Mucosa of stomach (tissue), 1 donor: ENCODE measurements around the gene SHISA7.
A peak's percentile ranks its signal among the peaks of the same experiment; 100 is the strongest.

ENCODE experiments used
- H3K27me3 ChIP-seq: one replicate; pipeline ENCODE4 v1.7.0; 2013; ENCODE audit warnings: mild to moderate bottlenecking, low read length; ENCODE audit not compliant: control insufficient read depth, insufficient read depth
- H3K36me3 ChIP-seq: one replicate; pipeline ENCODE4 v1.7.0; 2013; ENCODE audit warnings: low read length; ENCODE audit not compliant: control insufficient read depth, insufficient read depth
- H3K4me1 ChIP-seq: one replicate; pipeline ENCODE4 v1.7.0; 2013; ENCODE audit warnings: mild to moderate bottlenecking, low read length; ENCODE audit not compliant: control insufficient read depth, insufficient read depth
- H3K4me3 ChIP-seq: one replicate; pipeline ENCODE4 v1.7.0; 2013; ENCODE audit warnings: low read length
- H3K9ac ChIP-seq: one replicate; pipeline ENCODE4 v1.7.0; 2013; ENCODE audit warnings: mild to moderate bottlenecking, low read length, moderate library complexity
- H3K9me3 ChIP-seq: one replicate; pipeline ENCODE4 v1.7.0; 2013; ENCODE audit warnings: mild to moderate bottlenecking, low read length, moderate library complexity; ENCODE audit not compliant: control insufficient read depth
- donor health status: Pancreatic carcinoma.

SHISA7 gene

GRCh38 chr19:55384920-55385723, 58.0 kb downstream of the SHISA7 start:
- Histone ChIP-seq H3K9ac (peak overlapping the region; percentile 74), H3K9me3 (no peaks in the 10 kb centered on the region), H3K4me1 (peaks cover 52% of the 10 kb centered on the region), H3K27me3 (no peaks in the 10 kb centered on the region), H3K36me3 (peaks cover 10% of the 10 kb centered on the region), H3K4me3 (peak overlapping the region; percentile 85)

- Histone ChIP-seq H3K4me1 (peaks cover 52% of the 10 kb centered on the region), H3K9ac (peak within 1 kb of the TSS; percentile 74), H3K36me3 (peaks cover 10% of the 10 kb centered on the region)
Measured at GRCh38 chr19:55384131-55384919, 58.8 kb downstream of the SHISA7 start, which contains the start of gene TMEM238. Gene TMEM238, minus strand, starts transcription at chr19:55384292. Its CDS starts 33 bp downstream, at chr19:55384259.

GRCh38 chr19:55383279-55384130, 59.6 kb downstream of the SHISA7 start:
- H3K9ac ChIP-seq: peak overlapping the region; percentile 61
- peaks cover 10% of the 10 kb centered on the region for H3K36me3 ChIP-seq
- H3K9me3 ChIP-seq: no peaks in the 10 kb centered on the region
- no peaks in the 10 kb centered on the region for H3K27me3 ChIP-seq
- peaks cover 46% of the 10 kb centered on the region for H3K4me1 ChIP-seq
- H3K4me3 ChIP-seq: peak overlapping the region; percentile 25

More at GRCh38 chr19:55384131-55384919, 58.8 kb downstream of the SHISA7 start, which contains the start of gene TMEM238:
- Histone ChIP-seq H3K9me3 (no peaks in the 10 kb centered on the region), H3K4me3 (peak within 1 kb of the TSS; percentile 85), H3K27me3 (no peaks in the 10 kb centered on the region)

- Histone ChIP-seq H3K9me3 (no peaks in the 10 kb centered on the region), H3K27me3 (peaks cover 3% of the 10 kb centered on the region), H3K4me3 (peak overlapping the region; percentile 25), H3K36me3 (peaks cover under 1% of the 10 kb centered on the region), H3K9ac (peak overlapping the region; percentile 61), H3K4me1 (peaks cover 36% of the 10 kb centered on the region)
Measured at GRCh38 chr19:55382522-55383054, 60.5 kb downstream of the SHISA7 start.

GRCh38 chr19:55382013-55382412, 61.1 kb downstream of the SHISA7 start:
- Histone ChIP-seq H3K4me3 (no peak overlapping the region), H3K4me1 (peaks cover 31% of the 10 kb centered on the region)

GRCh38 chr19:55379174-55379573, 63.9 kb downstream of the SHISA7 start:
- H3K9ac ChIP-seq: no peak overlapping the region
- no peak overlapping the region for H3K4me3 ChIP-seq
- peaks cover 33% of the 10 kb centered on the region for H3K4me1 ChIP-seq
- H3K9me3 ChIP-seq: no peaks in the 10 kb centered on the region
- no peaks in the 10 kb centered on the region for H3K36me3 ChIP-seq
- H3K27me3 ChIP-seq: peaks cover 24% of the 10 kb centered on the region

More at GRCh38 chr19:55382013-55382412, 61.1 kb downstream of the SHISA7 start:
- Histone ChIP-seq H3K27me3 (peaks cover 6% of the 10 kb centered on the region), H3K9me3 (no peaks in the 10 kb centered on the region), H3K36me3 (no peaks in the 10 kb centered on the region), H3K9ac (no peak overlapping the region)
